ENCODE results near the gene LRGUK. TPM values are rescaled to one million over a fixed set of nuclear protein-coding genes. Genes with fewer than 3 reads are reported as not detected.

The LRGUK gene
- total RNA-seq, 1 experiment from 2014 or later: 1.9 TPM

GRCh38 chr7:134300988-134301387 lies 173.8 kb downstream of the LRGUK start:
- H3K4me3 Mint-ChIP-seq: no peak overlapping the region
- ChIA-PET CTCF (no interaction called here), POLR2A (no interaction called here)
- no peaks in the 10 kb centered on the region for H3K9me3 Mint-ChIP-seq
- H3K36me3 Mint-ChIP-seq: peaks cover 55% of the 10 kb centered on the region
- no peaks in the 10 kb centered on the region for H3K27me3 Mint-ChIP-seq (ENCODE audit: low read depth)
- no peak for ATAC-seq
- DNase-seq (ENCODE audit: low spot score): no peak
- H3K27ac Mint-ChIP-seq: no peak overlapping the region
- peaks cover 11% of the 10 kb centered on the region for H3K4me1 Mint-ChIP-seq
- TF ChIP-seq GABPB1 (CRISPR knock-in tag; IDR thresholded peaks at IDR 0.05) (no peak), IRF1 (CRISPR knock-in tag; IDR thresholded peaks at IDR 0.05) (no peak)

- Mint-ChIP-seq H3K4me3 (no peak overlapping the region), H3K9me3 (no peaks in the 10 kb centered on the region), H3K36me3 (peaks cover 53% of the 10 kb centered on the region), H3K27ac (no peak overlapping the region), H3K4me1 (peaks cover 11% of the 10 kb centered on the region), H3K27me3 (ENCODE audit: low read depth) (no peaks in the 10 kb centered on the region)
- CTCF ChIA-PET: no interaction called here
- ATAC-seq: no peak
- TF ChIP-seq ERG (CRISPR knock-in tag; IDR thresholded peaks at IDR 0.05): no peak
- TF ChIP-seq NR2C2 (CRISPR knock-in tag; IDR thresholded peaks at IDR 0.05): no peak
- TF ChIP-seq ZBTB21 (CRISPR knock-in tag; IDR thresholded peaks at IDR 0.05; ENCODE audit: borderline replicate concordance): no peak
- TF ChIP-seq ZMAT4 (CRISPR knock-in tag; IDR thresholded peaks at IDR 0.05): no peak
- TF ChIP-seq HMGA2 (CRISPR knock-in tag; IDR thresholded peaks at IDR 0.05): no peak
- TF ChIP-seq FOXJ3 (CRISPR knock-in tag; IDR thresholded peaks at IDR 0.05; ENCODE audit: borderline replicate concordance): no peak
- no peak for TF ChIP-seq CREB1 (CRISPR knock-in tag; IDR thresholded peaks at IDR 0.05)
- no peak for TF ChIP-seq IRF2 (CRISPR knock-in tag; IDR thresholded peaks at IDR 0.05; ENCODE audit: borderline replicate concordance, low read depth)
- no peak for TF ChIP-seq ATF3 (CRISPR knock-in tag; conservative IDR thresholded peaks at IDR 0.05)
- DNase-seq (ENCODE audit: low spot score): no peak
- POLR2A ChIA-PET: no interaction called here
Observed at GRCh38 chr7:134301592-134301991, 174.5 kb downstream of the LRGUK start.

GRCh38 chr7:134302120-134302519 lies 175.0 kb downstream of the LRGUK start:
- ChIA-PET POLR2A (no interaction called here), CTCF (no interaction called here)
- Mint-ChIP-seq H3K4me3 (no peak overlapping the region), H3K27me3 (ENCODE audit: low read depth) (no peaks in the 10 kb centered on the region), H3K4me1 (peaks cover 11% of the 10 kb centered on the region), H3K27ac (no peak overlapping the region), H3K9me3 (no peaks in the 10 kb centered on the region), H3K36me3 (peaks cover 51% of the 10 kb centered on the region)
- DNase-seq (ENCODE audit: low spot score) (no peak), ATAC-seq (no peak)
- TF ChIP-seq PRRX2 (CRISPR knock-in tag; IDR thresholded peaks at IDR 0.05): no peak
- TF ChIP-seq PRDM15 (CRISPR knock-in tag; IDR thresholded peaks at IDR 0.05): no peak
- TF ChIP-seq FOXK1 (CRISPR knock-in tag; IDR thresholded peaks at IDR 0.05): no peak
- no peak for TF ChIP-seq RORB (CRISPR knock-in tag; IDR thresholded peaks at IDR 0.05)
- no peak for TF ChIP-seq STAT6 (CRISPR knock-in tag; conservative IDR thresholded peaks at IDR 0.05; ENCODE audit: low read depth)
- TF ChIP-seq TCF7 (CRISPR knock-in tag; IDR thresholded peaks at IDR 0.05; ENCODE audit: low read depth): no peak
- no peak for TF ChIP-seq NR1H2 (CRISPR knock-in tag; IDR thresholded peaks at IDR 0.05)
- no peak for TF ChIP-seq ZNF512 (CRISPR knock-in tag; IDR thresholded peaks at IDR 0.05; ENCODE audit: borderline replicate concordance)
